Activated T-cell treated with anti-CD3 and anti-CD28 coated beads for 1 hour (primary cell): Measurements from ENCODE around the gene MPLKIP.
"Not testable (repeated sequence)": the region's sequence is repeated elsewhere in the genome, so short reads cannot be mapped to it uniquely, and the experiment has no call there.

Experiments
- DNase-seq: peaks from one replicate; pipeline ENCODE4 v3.0.0-alpha.2; 2020; ENCODE audit warnings: low read depth

The MPLKIP gene

GRCh38 chr7:40133561-40134427 lies 628 bp downstream of the MPLKIP start:
- no peak for DNase-seq

GRCh38 chr7:40122940-40123254 lies 11.5 kb downstream of the MPLKIP start:
- no peak for DNase-seq

- DNase-seq = not testable (repeated sequence)
Observed at GRCh38 chr7:40122100-40122939, 12.1 kb downstream of the MPLKIP start.

GRCh38 chr7:40120020-40120419 lies 14.4 kb downstream of the MPLKIP start:
- DNase-seq = no peak

GRCh38 chr7:40118201-40118600 lies 16.2 kb downstream of the MPLKIP start:
- not testable (repeated sequence) for DNase-seq

GRCh38 chr7:40117199-40117598 lies 17.2 kb downstream of the MPLKIP start:
- not testable (repeated sequence) for DNase-seq

GRCh38 chr7:40115936-40116335 lies 18.5 kb downstream of the MPLKIP start:
- DNase-seq = no peak

- DNase-seq = no peak
Observed at GRCh38 chr7:40105879-40106473, 28.4 kb downstream of the MPLKIP start.

GRCh38 chr7:40102897-40103296 lies 31.5 kb downstream of the MPLKIP start:
- no peak for DNase-seq

- no peak for DNase-seq
Observed at GRCh38 chr7:40101201-40101600, 33.2 kb downstream of the MPLKIP start.

GRCh38 chr7:40099837-40100236 lies 34.6 kb downstream of the MPLKIP start:
- DNase-seq = no peak

GRCh38 chr7:40098810-40099209 lies 35.6 kb downstream of the MPLKIP start:
- DNase-seq = no peak

GRCh38 chr7:40097728-40098127 lies 36.7 kb downstream of the MPLKIP start:
- DNase-seq = no peak

- no peak for DNase-seq
Observed at GRCh38 chr7:40095695-40096327, 38.6 kb downstream of the MPLKIP start.

GRCh38 chr7:40095230-40095629 lies 39.2 kb downstream of the MPLKIP start:
- no peak for DNase-seq

- no peak for DNase-seq
Observed at GRCh38 chr7:40093631-40094350, 40.6 kb downstream of the MPLKIP start.

- DNase-seq = no peak
Observed at GRCh38 chr7:40092182-40092581, 42.2 kb downstream of the MPLKIP start.

GRCh38 chr7:40077849-40078248 lies 56.6 kb downstream of the MPLKIP start:
- no peak for DNase-seq
